ENCODE results near the gene OSBPL1A. TPM values are rescaled to one million over a fixed set of nuclear protein-coding genes. Genes with fewer than 3 reads are reported as not detected.

Gene OSBPL1A
- total and polyA plus RNA-seq, 4 donors, result 12.6 to 38.8 (median 26.0) TPM

GRCh38 chr18:24234330-24234729, 163.3 kb downstream of the OSBPL1A start:
- DNase-seq, result peak in 1 of 3 donors; percentile 9
- Histone ChIP-seq H3K27me3 (ENCODE audit: control insufficient read depth in 3 of 3, insufficient read depth in 3 of 3, low read length in 2 of 3) (no peaks in the 10 kb centered on the region), H3K36me3 (ENCODE audit: control insufficient read depth in 4 of 4, insufficient read depth in 4 of 4, low read length in 4 of 4) (peaks cover 3 to 13% (median 8%) of the 10 kb centered on the region in 4 donors), H3K27ac (ENCODE audit: low read depth in 1 of 2, low read length in 1 of 2) (peak overlapping the region in 1 of 2 donors; percentile 34), H3K4me1 (ENCODE audit: control insufficient read depth in 5 of 5, insufficient read depth in 5 of 5, low read length in 5 of 5) (peaks cover 0 to 29% (median 10%) of the 10 kb centered on the region in 5 donors), H3K9ac (ENCODE audit: insufficient read depth in 1 of 2, low read length in 2 of 2) (no peak overlapping the region), H3K9me3 (ENCODE audit: control insufficient read depth in 4 of 4, insufficient read depth in 3 of 4, low read length in 3 of 4) (peaks cover 0 to 3% (median 0%) of the 10 kb centered on the region in 4 donors), H3K4me3 (no peak overlapping the region)
- WGBS, 2 donors, result 78 to 88% methylated on average over 5 of the region's 5 CpGs
- no peak for ATAC-seq (ENCODE audit: insufficient read depth, low FRiP score)
- no peak for TF ChIP-seq CTCF (IDR thresholded peaks at IDR 0.05; ENCODE audit: control extremely low read depth, extremely low read depth)

- H3K4me1 ChIP-seq (ENCODE audit: control insufficient read depth in 5 of 5, insufficient read depth in 5 of 5, low read length in 5 of 5), result peaks cover 0 to 29% (median 10%) of the 10 kb centered on the region in 5 donors
- no peak for TF ChIP-seq CTCF (IDR thresholded peaks at IDR 0.05; ENCODE audit: control extremely low read depth, extremely low read depth)
- peaks cover 2 to 11% (median 6%) of the 10 kb centered on the region in 4 donors for H3K36me3 ChIP-seq (ENCODE audit: control insufficient read depth in 4 of 4, insufficient read depth in 4 of 4, low read length in 4 of 4)
- peak overlapping the region in 1 of 2 donors; percentile 81 for H3K27ac ChIP-seq (ENCODE audit: low read depth in 1 of 2, low read length in 1 of 2)
- no peak for ATAC-seq (ENCODE audit: insufficient read depth, low FRiP score)
- peaks cover 0 to 3% (median 0%) of the 10 kb centered on the region in 4 donors for H3K9me3 ChIP-seq (ENCODE audit: control insufficient read depth in 4 of 4, insufficient read depth in 3 of 4, low read length in 3 of 4)
- H3K4me3 ChIP-seq, result no peak overlapping the region
- H3K27me3 ChIP-seq (ENCODE audit: control insufficient read depth in 3 of 3, insufficient read depth in 3 of 3, low read length in 2 of 3), result no peaks in the 10 kb centered on the region
- 95 to 98% methylated on average over 5 of the region's 5 CpGs for WGBS, 2 donors
- DNase-seq, result no peak
- no peak overlapping the region for H3K9ac ChIP-seq (ENCODE audit: insufficient read depth in 1 of 2, low read length in 2 of 2)
These were observed 164.8 kb downstream of the OSBPL1A start for GRCh38 chr18:24232800-24233199.

- no peak overlapping the region for H3K9ac ChIP-seq (ENCODE audit: insufficient read depth in 1 of 2, low read length in 2 of 2)
- no peak for TF ChIP-seq CTCF (IDR thresholded peaks at IDR 0.05; ENCODE audit: control extremely low read depth, extremely low read depth)
- H3K4me3 ChIP-seq, result no peak overlapping the region
- no peaks in the 10 kb centered on the region for H3K27me3 ChIP-seq (ENCODE audit: control insufficient read depth in 3 of 3, insufficient read depth in 3 of 3, low read length in 2 of 3)
- ATAC-seq (ENCODE audit: insufficient read depth, low FRiP score), result no peak
- WGBS, 2 donors, result 59 to 74% methylated on average over 8 of the region's 8 CpGs
- peak overlapping the region in 1 of 2 donors; percentile 81 for H3K27ac ChIP-seq (ENCODE audit: low read depth in 1 of 2, low read length in 1 of 2)
- peaks cover 0 to 29% (median 10%) of the 10 kb centered on the region in 5 donors for H3K4me1 ChIP-seq (ENCODE audit: control insufficient read depth in 5 of 5, insufficient read depth in 5 of 5, low read length in 5 of 5)
- peaks cover 0 to 3% (median 0%) of the 10 kb centered on the region in 4 donors for H3K9me3 ChIP-seq (ENCODE audit: control insufficient read depth in 4 of 4, insufficient read depth in 3 of 4, low read length in 3 of 4)
- peaks cover 3 to 8% (median 6%) of the 10 kb centered on the region in 4 donors for H3K36me3 ChIP-seq (ENCODE audit: control insufficient read depth in 4 of 4, insufficient read depth in 4 of 4, low read length in 4 of 4)
- peak; percentile 72 to 95 (median 91) for DNase-seq
These were observed 165.6 kb downstream of the OSBPL1A start for GRCh38 chr18:24231773-24232735.

Measured in lung (tissue), 12 donors.